Measurements from ENCODE around the gene FRAS1. TPM values are rescaled to one million over a fixed set of nuclear protein-coding genes. Genes with fewer than 3 reads are reported as not detected.

Gene FRAS1
- total and polyA plus RNA-seq, 12 donors: 0.20 to 2.3 (median 0.84) TPM

- Histone ChIP-seq H3K9me3 (replicated peaks in 1 of 3) (no peaks in the 10 kb centered on the region), H3K4me3 (no peak overlapping the region), H3K36me3 (replicated peaks in 1 of 2) (no peaks in the 10 kb centered on the region), H3K4me1 (replicated peaks in 1 of 2) (peaks cover 0 to 12% of the 10 kb centered on the region in 2 donors), H3K27me3 (peaks cover 2% of the 10 kb centered on the region), H3K27ac (no peak overlapping the region)
- DNase-seq: no peak
- intact Hi-C loops (cut with DNase I): no loop called here
- WGBS, 4 donors: 78 to 86% (median 80%) methylated on average over 4 of the region's 4 CpGs
- TF ChIP-seq CTCF (IDR thresholded peaks at IDR 0.05) (no peak), POLR2A (IDR thresholded peaks at IDR 0.05) (no peak)
These were observed 499.5 kb downstream of the FRAS1 start for GRCh38 chr4:78556665-78557064.

GRCh38 chr4:78557841-78558240, 500.7 kb downstream of the FRAS1 start:
- Histone ChIP-seq H3K27me3 (no peaks in the 10 kb centered on the region), H3K4me1 (replicated peaks in 1 of 2) (peaks cover 0 to 6% of the 10 kb centered on the region in 2 donors), H3K9me3 (replicated peaks in 1 of 3) (no peaks in the 10 kb centered on the region), H3K36me3 (replicated peaks in 1 of 2) (no peaks in the 10 kb centered on the region), H3K27ac (no peak overlapping the region), H3K4me3 (no peak overlapping the region)
- no peak for TF ChIP-seq POLR2A (IDR thresholded peaks at IDR 0.05)
- TF ChIP-seq CTCF (IDR thresholded peaks at IDR 0.05): no peak
- 62 to 77% (median 70%) methylated on average over 2 of the region's 2 CpGs for WGBS, 4 donors
- DNase-seq: no peak
- intact Hi-C loops (cut with DNase I): no loop called here

- WGBS, 4 donors: 76 to 85% (median 83%) methylated on average over 1 of the region's 1 CpG
- Histone ChIP-seq H3K4me1 (replicated peaks in 1 of 2) (peaks cover 0 to 6% of the 10 kb centered on the region in 2 donors), H3K9me3 (replicated peaks in 1 of 3) (no peaks in the 10 kb centered on the region), H3K27me3 (no peaks in the 10 kb centered on the region), H3K36me3 (replicated peaks in 1 of 2) (no peaks in the 10 kb centered on the region), H3K27ac (no peak overlapping the region), H3K4me3 (no peak overlapping the region)
- DNase-seq: no peak
- intact Hi-C loops (cut with DNase I): no loop called here
- TF ChIP-seq CTCF (IDR thresholded peaks at IDR 0.05) (no peak), POLR2A (IDR thresholded peaks at IDR 0.05) (no peak)
These were observed 501.3 kb downstream of the FRAS1 start for GRCh38 chr4:78558410-78558809.

- intact Hi-C loops (cut with DNase I): no loop called here
- Histone ChIP-seq H3K9me3 (replicated peaks in 1 of 3) (no peaks in the 10 kb centered on the region), H3K27me3 (no peaks in the 10 kb centered on the region), H3K4me1 (replicated peaks in 1 of 2) (peaks cover 0 to 6% of the 10 kb centered on the region in 2 donors), H3K36me3 (replicated peaks in 1 of 2) (no peaks in the 10 kb centered on the region), H3K4me3 (no peak overlapping the region), H3K27ac (no peak overlapping the region)
- WGBS, 4 donors: 58 to 70% (median 68%) methylated on average over 2 of the region's 2 CpGs
- no peak for TF ChIP-seq CTCF (IDR thresholded peaks at IDR 0.05)
- DNase-seq: peak in 1 of 7 donors; percentile 13
These were observed 503.3 kb downstream of the FRAS1 start for GRCh38 chr4:78560296-78560963.
